GM12891 (cell line): ENCODE measurements around the gene COLGALT1.
"Not testable (repeated sequence)": the region's sequence is repeated elsewhere in the genome, so short reads cannot be mapped to it uniquely, and the experiment has no call there.

Source experiments
- DNase-seq: peaks from one replicate; pipeline ENCODE4 v3.0.0; 2011; ENCODE audit warnings: low spot score; ENCODE audit not compliant: insufficient read length
- FAIRE-seq: peaks from 2 replicates; lab custom pipeline; 2011; peaks lifted over from hg19 to GRCh38; lab: Jason Lieb, UNC
- PAX5 ChIP-seq: IDR thresholded peaks from 2 replicates; pipeline ENCODE4 v1.6.1; 2011; ENCODE audit warnings: low read length, moderate library complexity, mild to moderate bottlenecking; ENCODE audit not compliant: insufficient read depth, severe bottlenecking
- POLR2A ChIP-seq: IDR thresholded peaks from 2 replicates; pipeline ENCODE4 v1.6.1; 2011; ENCODE audit warnings: low read depth, low read length, control low read depth
- POLR2AphosphoS5 ChIP-seq: IDR thresholded peaks from 2 replicates; pipeline ENCODE4 v1.6.1; 2011; ENCODE audit warnings: low read depth, low read length, control low read depth
- POU2F2 ChIP-seq: IDR thresholded peaks from 2 replicates; pipeline ENCODE4 v1.6.1; 2011; ENCODE audit warnings: low read depth, mild to moderate bottlenecking, control low read depth, low read length, moderate library complexity
- SPI1 ChIP-seq: IDR thresholded peaks from 2 replicates; pipeline ENCODE4 v1.6.1; 2011; ENCODE audit warnings: low read depth, low read length, control low read depth
- TAF1 ChIP-seq: IDR thresholded peaks from 2 replicates; pipeline ENCODE4 v1.6.1; 2011; ENCODE audit warnings: low read depth, low read length, control low read depth

The COLGALT1 gene

GRCh38 chr19:17590866-17591265, 35.4 kb downstream of the COLGALT1 start:
- DNase-seq = no peak
- no peak for FAIRE-seq
- no peak for TF ChIP-seq SPI1
- no peak for TF ChIP-seq PAX5
- TF ChIP-seq POLR2AphosphoS5 = no peak
- TF ChIP-seq POLR2A = no peak
- TF ChIP-seq TAF1 = no peak
- TF ChIP-seq POU2F2 = no peak

- not testable (repeated sequence) for FAIRE-seq
Measured at GRCh38 chr19:17594296-17594695, 38.8 kb downstream of the COLGALT1 start.

GRCh38 chr19:17598063-17598462, 42.6 kb downstream of the COLGALT1 start:
- not testable (repeated sequence) for DNase-seq, FAIRE-seq

More at GRCh38 chr19:17594296-17594695, 38.8 kb downstream of the COLGALT1 start:
- DNase-seq = not testable (repeated sequence)

GRCh38 chr19:17598953-17599352, 43.5 kb downstream of the COLGALT1 start:
- TF ChIP-seq POLR2A (no peak), POLR2AphosphoS5 (no peak), TAF1 (no peak), SPI1 (no peak), POU2F2 (no peak), PAX5 (no peak)
- FAIRE-seq (no peak), DNase-seq (no peak)

- DNase-seq = no peak
- no peak for FAIRE-seq
- TF ChIP-seq POLR2AphosphoS5 (no peak), POU2F2 (no peak), SPI1 (no peak), POLR2A (no peak), PAX5 (no peak), TAF1 (no peak)
Measured at GRCh38 chr19:17599780-17600179, 44.3 kb downstream of the COLGALT1 start.

GRCh38 chr19:17601683-17602082, 46.2 kb downstream of the COLGALT1 start:
- TF ChIP-seq POU2F2 (no peak), PAX5 (no peak), POLR2AphosphoS5 (no peak), SPI1 (no peak), TAF1 (no peak), POLR2A (no peak)
- DNase-seq (no peak), FAIRE-seq (no peak)

- no peak for DNase-seq
- TF ChIP-seq PAX5 = no peak
- TF ChIP-seq POLR2A = no peak
- TF ChIP-seq TAF1 = no peak
- TF ChIP-seq POU2F2 = no peak
- TF ChIP-seq SPI1 = no peak
- TF ChIP-seq POLR2AphosphoS5 = no peak
- FAIRE-seq = no peak
Measured at GRCh38 chr19:17602217-17602616, 46.8 kb downstream of the COLGALT1 start.

- FAIRE-seq (no peak), DNase-seq (no peak)
- TF ChIP-seq POU2F2 = no peak
- TF ChIP-seq POLR2AphosphoS5 = no peak
- TF ChIP-seq SPI1 = no peak
- no peak for TF ChIP-seq PAX5
- no peak for TF ChIP-seq POLR2A
- no peak for TF ChIP-seq TAF1
Measured at GRCh38 chr19:17602872-17603510, 47.5 kb downstream of the COLGALT1 start.

GRCh38 chr19:17604372-17605025, 49.0 kb downstream of the COLGALT1 start:
- FAIRE-seq = no peak
- no peak for DNase-seq
- TF ChIP-seq POLR2AphosphoS5 (no peak), SPI1 (no peak), POLR2A (no peak), TAF1 (no peak), PAX5 (no peak), POU2F2 (no peak)

GRCh38 chr19:17605117-17605516, 49.7 kb downstream of the COLGALT1 start:
- FAIRE-seq = no peak
- no peak for DNase-seq
- TF ChIP-seq POLR2A = no peak
- no peak for TF ChIP-seq PAX5
- TF ChIP-seq POU2F2 = no peak
- no peak for TF ChIP-seq SPI1
- no peak for TF ChIP-seq TAF1
- TF ChIP-seq POLR2AphosphoS5 = no peak
